HCT116 (cell line): ENCODE data around the gene THSD7A. TPM values are rescaled to one million over a fixed set of nuclear protein-coding genes. Genes with fewer than 3 reads are reported as not detected.

Experiments used
- ATAC-seq: fragments of 200-7000 bp; cut with Tn5 transposase; 2 replicates; pipeline ENCODE4 v1.9.1; 2020; ENCODE audit warnings: mild to moderate bottlenecking, moderate library complexity
- BruUV-seq: library from RNA; stranded (reverse); fragments of 400-500 nt; replicated peaks from 2 replicates; lab custom pipeline; 2021; lab: Mats Ljungman, UMichigan
- CTCF ChIA-PET: fragments of 300-600 bp; sonication (Branson Sonifier 250); formaldehyde crosslinking; loops from one replicate; lab custom pipeline; 2021; ENCODE audit warnings: antibody characterized with exemption; lab: Charles Lee
- POLR2A ChIA-PET: fragments of 300-600, 350-600 bp; sonication (Branson Sonifier 250); formaldehyde crosslinking; loops from one replicate; lab custom pipeline; 2021; ENCODE audit warnings: antibody characterized with exemption; lab: Charles Lee
- RAD21 ChIA-PET, 2 experiments: fragments of 300-600 bp; sonication (Branson Sonifier 250); formaldehyde crosslinking; loops; one replicate each; lab custom pipeline; 2023; ENCODE audit warnings: low total read pairs in 2 of 2; ENCODE audit not compliant: uncharacterized antibody in 2 of 2, unreplicated experiment in 2 of 2, low non-redundant PET in 1 of 2; lab: Charles Lee
- DNase-seq: peaks from one replicate; pipeline ENCODE4 v3.0.0-alpha.2; 2010; ENCODE audit warnings: low read depth, low spot score
- H2AFZ ChIP-seq: fragments of 200-600 bp; shearing (Covaris generic), sonication (generic); 2 replicates; pipeline ENCODE4 v1.6.1; 2017; ENCODE audit warnings: low read depth, mixed run types, mixed read lengths, antibody characterized with exemption, low read length; ENCODE audit not compliant: poor library complexity, severe bottlenecking
- H3K27ac ChIP-seq: 2 replicates; pipeline ENCODE4 v1.5.1; 2012; ENCODE audit warnings: low read depth, low read length
- H3K27me3 ChIP-seq: fragments of 200-600 bp; sonication (generic); 2 replicates; pipeline ENCODE4 v1.6.1; 2016; ENCODE audit warnings: mixed run types, low read length, mixed read lengths; ENCODE audit not compliant: insufficient read depth
- H3K36me3 ChIP-seq, 2 experiments: fragments of 200-500 bp in 1 of 2; fragments of 200-600 bp in 1 of 2; sonication (Bioruptor generic) in 1 of 2; sonication (generic) in 1 of 2; 2 replicates each; pipeline versions ENCODE4 v1.5.1 to v1.6.1; 2014 to 2016; ENCODE audit warnings: low read length in 2 of 2, inconsistent platforms in 1 of 2, mixed read lengths in 1 of 2, mixed run types in 1 of 2; ENCODE audit not compliant: insufficient read depth in 2 of 2, control insufficient read depth in 1 of 2
- H3K4me1 ChIP-seq, 2 experiments: fragments of 200-600 bp in 1 of 2; sonication (generic) in 1 of 2; 2 replicates each; pipeline versions ENCODE4 v1.5.1 to v1.6.1; 2012 to 2017; ENCODE audit warnings: low read length in 2 of 2, inconsistent platforms in 1 of 2, mild to moderate bottlenecking in 1 of 2, mixed read lengths in 1 of 2, mixed run types in 1 of 2, moderate library complexity in 1 of 2; ENCODE audit not compliant: insufficient read depth in 2 of 2, control insufficient read depth in 1 of 2
- H3K4me2 ChIP-seq: fragments of 200-600 bp; sonication (generic); 2 replicates; pipeline ENCODE4 v1.6.1; 2017; ENCODE audit warnings: mixed run types, low read length, mixed read lengths
- H3K4me3 ChIP-seq, 2 experiments: fragments of 200-600 bp in 1 of 2; sonication (generic) in 1 of 2; replicated peaks in 1 of 2; 2 replicates each; pipeline ENCODE4 v1.5.1; 2011 to 2016; ENCODE audit warnings: low read length in 2 of 2, control low read depth in 1 of 2, low read depth in 1 of 2, mild to moderate bottlenecking in 1 of 2, mixed read lengths in 1 of 2, mixed run types in 1 of 2
- H3K79me2 ChIP-seq: fragments of 200-600 bp; sonication (generic); 2 replicates; pipeline ENCODE4 v1.6.1; 2017; ENCODE audit warnings: mild to moderate bottlenecking, mixed run types, low read length, moderate library complexity, mixed read lengths; ENCODE audit not compliant: insufficient read depth
- H3K9ac ChIP-seq: fragments of 200-600 bp; sonication (generic); 2 replicates; pipeline ENCODE4 v1.6.1; 2016; ENCODE audit warnings: low read length, mixed read lengths
- H3K9me2 ChIP-seq: fragments of 200-600 bp; sonication (generic), shearing (Covaris generic); 2 replicates; pipeline ENCODE4 v1.6.1; 2017; ENCODE audit warnings: mixed run types, mild to moderate bottlenecking, moderate library complexity; ENCODE audit not compliant: insufficient read depth
- H3K9me3 ChIP-seq, 2 experiments: fragments of 200-500 bp in 1 of 2; fragments of 200-600 bp in 1 of 2; sonication (Bioruptor generic) in 1 of 2; sonication (generic) in 1 of 2; 2 replicates each; pipeline ENCODE4 v1.6.1; 2014 to 2017; ENCODE audit warnings: low read length in 2 of 2, mixed read lengths in 2 of 2, inconsistent platforms in 1 of 2, low read depth in 1 of 2, mild to moderate bottlenecking in 1 of 2, mixed run types in 1 of 2, moderate library complexity in 1 of 2; ENCODE audit not compliant: control insufficient read depth in 1 of 2, insufficient read depth in 1 of 2
- H4K20me1 ChIP-seq: fragments of 200-600 bp; sonication (generic), shearing (Covaris generic); 2 replicates; pipeline ENCODE4 v1.6.1; 2017; ENCODE audit warnings: mixed run types, mild to moderate bottlenecking, moderate library complexity; ENCODE audit not compliant: insufficient read depth
- CBX3 ChIP-seq: IDR thresholded peaks from 2 replicates; pipeline ENCODE4 v1.6.1; 2012; ENCODE audit warnings: low read depth
- ELF1 ChIP-seq: IDR thresholded peaks from 2 replicates; pipeline ENCODE4 v1.6.1; 2012; ENCODE audit warnings: low read depth, borderline replicate concordance
- EZH2 ChIP-seq: fragments of 200-600 bp; sonication (generic); IDR thresholded peaks from 2 replicates; pipeline ENCODE4 v1.6.1; 2017; ENCODE audit warnings: antibody characterized with exemption, mixed run types
- EZH2phosphoT487 ChIP-seq: fragments of 200-600 bp; IDR thresholded peaks from 2 replicates; pipeline ENCODE4 v1.6.1; 2018; ENCODE audit warnings: antibody characterized with exemption, borderline replicate concordance
- JUND ChIP-seq: IDR thresholded peaks from 2 replicates; pipeline ENCODE4 v1.6.1; 2012
- MAX ChIP-seq: IDR thresholded peaks from 2 replicates; pipeline ENCODE4 v1.6.1; 2012
- POLR2A ChIP-seq: IDR thresholded peaks from 2 replicates; pipeline ENCODE4 v1.7.0; 2011; ENCODE audit warnings: borderline replicate concordance; ENCODE audit not compliant: insufficient read depth, insufficient read length; ENCODE audit errors: extremely low read depth
- POLR2AphosphoS5 ChIP-seq: IDR thresholded peaks from 2 replicates; pipeline ENCODE4 v1.6.1; 2011; ENCODE audit warnings: mild to moderate bottlenecking, low read depth, low read length, moderate library complexity
- SIN3A ChIP-seq: IDR thresholded peaks from 2 replicates; pipeline ENCODE4 v1.6.1; 2012; ENCODE audit warnings: low read depth
- SRF ChIP-seq: IDR thresholded peaks from 2 replicates; pipeline ENCODE4 v1.6.1; 2012; ENCODE audit warnings: low read depth
- TCF7L2 ChIP-seq: IDR thresholded peaks from 2 replicates; pipeline ENCODE4 v1.7.0; 2011; ENCODE audit warnings: borderline replicate concordance, inconsistent platforms; ENCODE audit not compliant: insufficient read depth, insufficient read length; ENCODE audit errors: extremely low read depth
- YY1 ChIP-seq: IDR thresholded peaks from 2 replicates; pipeline ENCODE4 v1.6.1; 2011; ENCODE audit warnings: low read length, low read depth, moderate library complexity, mild to moderate bottlenecking; ENCODE audit not compliant: insufficient replicate concordance; ENCODE audit errors: extremely low read depth
- ZFX ChIP-seq: fragments of 450-650 bp; IDR thresholded peaks from 2 replicates; pipeline ENCODE4 v1.6.1; 2017
- ZNF274 ChIP-seq: fragments of 200-500 bp; sonication (Bioruptor generic); IDR thresholded peaks from 2 replicates; pipeline ENCODE4 v1.6.1; 2014; ENCODE audit warnings: mild to moderate bottlenecking, low read depth, low read length, inconsistent platforms
- intact Hi-C: fragments of 100-400 bp; cut with micrococcal nuclease; formaldehyde crosslinking; loops from 2 replicates; pipeline ENCODE4 v1.10.0; 2022
- total RNA-seq: library from RNA; stranded (reverse); gene quantifications from one replicate; pipeline ENCODE4 v1.2.1, GENCODE V29; 2021; ENCODE audit not compliant: unreplicated experiment
- TF ChIP-seq, protein P1 (sequence below): IDR thresholded peaks from 2 replicates; pipeline ENCODE4 v1.6.1; 2011; ENCODE audit warnings: mild to moderate bottlenecking, low read length, moderate library complexity; ENCODE audit not compliant: insufficient replicate concordance; ENCODE audit errors: extremely low read depth

Gene THSD7A
- total RNA-seq, 1 experiment from 2014 or later = 0.05 TPM

DNA sequence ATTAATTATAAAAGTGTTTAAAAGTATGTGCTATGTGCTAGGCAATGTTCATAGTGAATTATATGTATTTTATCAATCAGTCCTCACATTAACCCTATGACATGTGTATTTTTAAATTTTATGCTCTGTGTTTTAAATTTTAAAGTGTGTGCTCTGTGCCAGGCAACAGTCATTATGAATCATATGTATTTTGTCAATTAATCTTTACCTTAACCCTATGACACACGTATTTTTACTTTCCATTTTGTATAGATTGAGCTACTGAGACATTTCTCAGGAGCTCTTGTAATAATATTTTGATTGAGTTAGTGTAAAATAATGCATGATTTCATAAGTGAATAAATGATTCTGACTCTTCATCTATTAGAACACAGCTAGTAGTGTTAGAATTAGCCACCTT is 117.8 kb downstream of the THSD7A start (continued):
- no peak for TF ChIP-seq EZH2phosphoT487
- no peak for TF ChIP-seq SRF
- no peak for TF ChIP-seq JUND
- TF ChIP-seq ZFX = no peak

GRCh38 chr7:11713352-11713751 is 118.6 kb downstream of the THSD7A start:
- Histone ChIP-seq H2AFZ (no peak overlapping the region), H3K9ac (no peak overlapping the region), H3K4me3 (no peak overlapping the region), H3K27me3 (no peaks in the 10 kb centered on the region), H3K9me3 (no peaks in the 10 kb centered on the region), H3K9me2 (no peaks in the 10 kb centered on the region), H3K36me3 (no peaks in the 10 kb centered on the region), H3K4me1 (peaks cover 6 to 8% of the 10 kb centered on the region in 2 experiments; a peak in 3 of 4 replicates), H4K20me1 (no peaks in the 10 kb centered on the region), H3K27ac (no peak overlapping the region), H3K4me2 (no peak overlapping the region), H3K79me2 (no peaks in the 10 kb centered on the region)
- TF ChIP-seq MAX = no peak
- no peak for TF ChIP-seq POLR2AphosphoS5
- TF ChIP-seq SIN3A = no peak
- TF ChIP-seq POLR2A = no peak
- TF ChIP-seq ELF1 = no peak
- TF ChIP-seq TCF7L2 = no peak
- no peak for TF ChIP-seq SRF
- no peak for TF ChIP-seq EZH2
- no peak for TF ChIP-seq EZH2phosphoT487
- TF ChIP-seq, protein P1, sequence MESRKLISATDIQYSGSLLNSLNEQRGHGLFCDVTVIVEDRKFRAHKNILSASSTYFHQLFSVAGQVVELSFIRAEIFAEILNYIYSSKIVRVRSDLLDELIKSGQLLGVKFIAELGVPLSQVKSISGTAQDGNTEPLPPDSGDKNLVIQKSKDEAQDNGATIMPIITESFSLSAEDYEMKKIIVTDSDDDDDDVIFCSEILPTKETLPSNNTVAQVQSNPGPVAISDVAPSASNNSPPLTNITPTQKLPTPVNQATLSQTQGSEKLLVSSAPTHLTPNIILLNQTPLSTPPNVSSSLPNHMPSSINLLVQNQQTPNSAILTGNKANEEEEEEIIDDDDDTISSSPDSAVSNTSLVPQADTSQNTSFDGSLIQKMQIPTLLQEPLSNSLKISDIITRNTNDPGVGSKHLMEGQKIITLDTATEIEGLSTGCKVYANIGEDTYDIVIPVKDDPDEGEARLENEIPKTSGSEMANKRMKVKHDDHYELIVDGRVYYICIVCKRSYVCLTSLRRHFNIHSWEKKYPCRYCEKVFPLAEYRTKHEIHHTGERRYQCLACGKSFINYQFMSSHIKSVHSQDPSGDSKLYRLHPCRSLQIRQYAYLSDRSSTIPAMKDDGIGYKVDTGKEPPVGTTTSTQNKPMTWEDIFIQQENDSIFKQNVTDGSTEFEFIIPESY = no peak
- no peak for TF ChIP-seq YY1
- no peak for TF ChIP-seq CBX3
- TF ChIP-seq ZNF274 = no peak
- BruUV-seq = no TSS peak
- DNase-seq (no peak), ATAC-seq (no peak)
- intact Hi-C loops = no loop called here
- ChIA-PET POLR2A (no interaction called here), CTCF (no interaction called here), RAD21 (no interaction called here)
